ENCODE measurements around the gene C1QTNF9.

Gene C1QTNF9

GRCh38 chr13:24284889-24285565 is 24.4 kb upstream of the C1QTNF9 start:
- TF ChIP-seq TARDBP (IDR thresholded peaks at IDR 0.05) = no peak
- no peak for TF ChIP-seq L3MBTL2 (conservative IDR thresholded peaks at IDR 0.05)
- TF ChIP-seq HDGF (IDR thresholded peaks at IDR 0.05; ENCODE audit: borderline replicate concordance) = no peak
- no peak for TF ChIP-seq CTBP1 (IDR thresholded peaks at IDR 0.05; ENCODE audit: borderline replicate concordance)
- no peak for TF ChIP-seq FOXK2 (IDR thresholded peaks at IDR 0.05)
- no peak for TF ChIP-seq ARNT (IDR thresholded peaks at IDR 0.05)
- no peak for TF ChIP-seq BHLHE40 (IDR thresholded peaks at IDR 0.05; ENCODE audit: borderline replicate concordance)
- no peak for TF ChIP-seq LEF1 (IDR thresholded peaks at IDR 0.05; ENCODE audit: borderline replicate concordance)
- TF ChIP-seq SP1 (IDR thresholded peaks at IDR 0.05) = no peak
- TF ChIP-seq FOXA1 (IDR thresholded peaks at IDR 0.05) = no peak
- DNase-seq (ENCODE audit: extremely low spot score) = no peak
- CTCF ChIA-PET = interaction anchor here (0.6 kb wide), 1 partner anchor 66 kb away, joined by 3 read pairs; no protein-coding TSS in a partner anchor
- POLR2A ChIA-PET = no interaction called here

- ChIA-PET CTCF (no interaction called here), POLR2A (no interaction called here)
- TF ChIP-seq ELF4 (IDR thresholded peaks at IDR 0.05) = no peak
- TF ChIP-seq TARDBP (IDR thresholded peaks at IDR 0.05) = no peak
- no peak for TF ChIP-seq PKNOX1 (IDR thresholded peaks at IDR 0.05)
- no peak for TF ChIP-seq FOXM1 (IDR thresholded peaks at IDR 0.05; ENCODE audit: borderline replicate concordance)
- TF ChIP-seq FOXA1 (IDR thresholded peaks at IDR 0.05) = no peak
- TF ChIP-seq CTBP1 (IDR thresholded peaks at IDR 0.05; ENCODE audit: borderline replicate concordance) = no peak
- no peak for TF ChIP-seq SP1 (IDR thresholded peaks at IDR 0.05)
- no peak for TF ChIP-seq HDGF (IDR thresholded peaks at IDR 0.05; ENCODE audit: borderline replicate concordance)
- no peak for TF ChIP-seq SUZ12 (IDR thresholded peaks at IDR 0.05)
- TF ChIP-seq L3MBTL2 (conservative IDR thresholded peaks at IDR 0.05) = no peak
- no peak for TF ChIP-seq FOXK2 (IDR thresholded peaks at IDR 0.05)
- TF ChIP-seq ARNT (IDR thresholded peaks at IDR 0.05) = no peak
- DNase-seq (ENCODE audit: extremely low spot score) = no peak
Observed at GRCh38 chr13:24286624-24287023, 22.8 kb upstream of the C1QTNF9 start.

- TF ChIP-seq ZNF384 (IDR thresholded peaks at IDR 0.05) = no peak
- no peak for TF ChIP-seq SUZ12 (IDR thresholded peaks at IDR 0.05)
- no peak for TF ChIP-seq NFRKB (IDR thresholded peaks at IDR 0.05)
- TF ChIP-seq FOXM1 (IDR thresholded peaks at IDR 0.05; ENCODE audit: borderline replicate concordance) = no peak
- no peak for TF ChIP-seq TARDBP (IDR thresholded peaks at IDR 0.05)
- no peak for TF ChIP-seq ELF4 (IDR thresholded peaks at IDR 0.05)
- TF ChIP-seq CTBP1 (IDR thresholded peaks at IDR 0.05; ENCODE audit: borderline replicate concordance) = no peak
- TF ChIP-seq PKNOX1 (IDR thresholded peaks at IDR 0.05) = no peak
- no peak for TF ChIP-seq FOXA1 (IDR thresholded peaks at IDR 0.05)
- no peak for TF ChIP-seq HDGF (IDR thresholded peaks at IDR 0.05; ENCODE audit: borderline replicate concordance)
- no peak for TF ChIP-seq L3MBTL2 (conservative IDR thresholded peaks at IDR 0.05)
- no peak for TF ChIP-seq BHLHE40 (IDR thresholded peaks at IDR 0.05; ENCODE audit: borderline replicate concordance)
- no peak for TF ChIP-seq ARNT (IDR thresholded peaks at IDR 0.05)
- no peak for TF ChIP-seq LEF1 (IDR thresholded peaks at IDR 0.05; ENCODE audit: borderline replicate concordance)
- no peak for TF ChIP-seq SP1 (IDR thresholded peaks at IDR 0.05)
- TF ChIP-seq FOXK2 (IDR thresholded peaks at IDR 0.05) = no peak
- DNase-seq (ENCODE audit: extremely low spot score) = no peak
- ChIA-PET CTCF (no interaction called here), POLR2A (no interaction called here)
Observed at GRCh38 chr13:24287748-24288287, 21.6 kb upstream of the C1QTNF9 start.

- ChIA-PET CTCF (no interaction called here), POLR2A (no interaction called here)
- no peak for DNase-seq (ENCODE audit: extremely low spot score)
- no peak for TF ChIP-seq FOXK2 (IDR thresholded peaks at IDR 0.05)
- TF ChIP-seq FOXA1 (IDR thresholded peaks at IDR 0.05) = no peak
- TF ChIP-seq NFRKB (IDR thresholded peaks at IDR 0.05) = no peak
- TF ChIP-seq CTBP1 (IDR thresholded peaks at IDR 0.05; ENCODE audit: borderline replicate concordance) = no peak
- TF ChIP-seq LEF1 (IDR thresholded peaks at IDR 0.05; ENCODE audit: borderline replicate concordance) = no peak
- no peak for TF ChIP-seq PKNOX1 (IDR thresholded peaks at IDR 0.05)
Observed at GRCh38 chr13:24288870-24289269, 20.5 kb upstream of the C1QTNF9 start.

- POLR2A ChIA-PET = no interaction called here
- CTCF ChIA-PET = no interaction called here
- no peak for DNase-seq (ENCODE audit: extremely low spot score)
- no peak for TF ChIP-seq ZNF384 (IDR thresholded peaks at IDR 0.05)
- TF ChIP-seq BHLHE40 (IDR thresholded peaks at IDR 0.05; ENCODE audit: borderline replicate concordance) = no peak
- no peak for TF ChIP-seq LEF1 (IDR thresholded peaks at IDR 0.05; ENCODE audit: borderline replicate concordance)
- TF ChIP-seq CTBP1 (IDR thresholded peaks at IDR 0.05; ENCODE audit: borderline replicate concordance) = no peak
- TF ChIP-seq FOXM1 (IDR thresholded peaks at IDR 0.05; ENCODE audit: borderline replicate concordance) = no peak
- no peak for TF ChIP-seq SUZ12 (IDR thresholded peaks at IDR 0.05)
- no peak for TF ChIP-seq ELF4 (IDR thresholded peaks at IDR 0.05)
- no peak for TF ChIP-seq PKNOX1 (IDR thresholded peaks at IDR 0.05)
- no peak for TF ChIP-seq ARNT (IDR thresholded peaks at IDR 0.05)
- TF ChIP-seq SP1 (IDR thresholded peaks at IDR 0.05) = no peak
- no peak for TF ChIP-seq NFRKB (IDR thresholded peaks at IDR 0.05)
- TF ChIP-seq FOXA1 (IDR thresholded peaks at IDR 0.05) = no peak
Observed at GRCh38 chr13:24290280-24290932, 19.0 kb upstream of the C1QTNF9 start.
